ENCODE results near the gene UTP18.

- TF ChIP-seq POLR2A (IDR thresholded peaks at IDR 0.05; ENCODE audit: control extremely low read depth in 1 of 2, low read depth in 2 of 2, low read length in 2 of 2) = no peak
- TF ChIP-seq POLR2AphosphoS5 (IDR thresholded peaks at IDR 0.05; ENCODE audit: low read depth, low read length) = no peak
- TF ChIP-seq CTCF (IDR thresholded peaks at IDR 0.05; ENCODE audit: control extremely low read depth in 1 of 3, insufficient read depth in 1 of 3, low read depth in 1 of 3, low read length in 3 of 3) = no peak
- TF ChIP-seq JUND (IDR thresholded peaks at IDR 0.05; ENCODE audit: low read length) = no peak
- no peak for TF ChIP-seq SP1 (IDR thresholded peaks at IDR 0.05; ENCODE audit: low read depth, low read length)
- TF ChIP-seq RBBP5 (IDR thresholded peaks at IDR 0.05; ENCODE audit: borderline replicate concordance, low read depth, low read length) = no peak
- no peak for TF ChIP-seq TAF1 (IDR thresholded peaks at IDR 0.05; ENCODE audit: low read depth, low read length)
- TF ChIP-seq CBX5 (IDR thresholded peaks at IDR 0.05; ENCODE audit: low read depth, low read length) = no peak
- no peak for TF ChIP-seq NRF1 (IDR thresholded peaks at IDR 0.05; ENCODE audit: low read depth, low read length)
- TF ChIP-seq SRF (IDR thresholded peaks at IDR 0.05; ENCODE audit: low read depth, low read length) = no peak
- TF ChIP-seq RNF2 (IDR thresholded peaks at IDR 0.05; ENCODE audit: borderline replicate concordance, low read depth, low read length, missing control alignments, poor library complexity, severe bottlenecking) = no peak
- TF ChIP-seq SIN3A (conservative IDR thresholded peaks at IDR 0.05 in 1 of 2, IDR thresholded peaks at IDR 0.05 in 1 of 2; ENCODE audit: low read depth in 1 of 2, low read length in 2 of 2) = no peak
Observed at GRCh38 chr17:51255673-51256072, 4.7 kb upstream of the UTP18 start.
